ENCODE data around the gene DTX3.

DNA sequence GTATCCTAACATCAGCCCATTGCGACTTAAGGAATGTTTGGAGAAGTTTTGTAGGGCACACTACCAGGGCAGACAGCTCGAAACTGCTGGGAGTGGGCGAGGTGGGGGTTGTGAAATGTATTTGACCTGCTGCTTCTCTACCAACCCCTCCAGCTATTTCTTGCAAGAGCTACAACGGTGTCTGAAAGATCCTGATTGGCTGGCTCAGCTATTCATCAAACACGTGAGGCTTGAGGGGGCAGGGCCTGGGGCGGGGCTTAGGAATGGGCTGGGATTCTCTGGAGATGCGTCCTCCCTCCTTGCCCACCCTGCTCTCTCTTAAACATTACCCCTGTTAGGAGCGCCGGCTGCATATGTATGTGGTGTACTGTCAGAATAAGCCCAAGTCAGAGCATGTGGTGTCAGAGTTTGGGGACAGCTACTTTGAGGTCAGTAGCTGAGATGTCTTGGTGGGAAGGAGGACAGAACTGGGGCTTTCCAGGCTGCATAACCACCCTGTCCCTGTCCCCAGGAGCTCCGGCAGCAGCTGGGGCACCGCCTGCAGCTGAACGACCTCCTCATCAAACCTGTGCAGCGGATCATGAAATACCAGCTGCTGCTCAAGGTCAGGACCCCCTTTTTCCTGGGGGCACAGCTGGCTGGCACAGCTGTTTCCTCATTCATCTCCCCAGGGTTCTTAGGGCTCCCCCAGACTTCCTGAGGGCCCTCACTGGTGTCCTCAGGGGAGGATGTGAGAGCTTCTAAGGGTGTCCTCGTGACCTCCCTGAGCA is 9.7 kb downstream of the DTX3 start:
- TF ChIP-seq POLR2AphosphoS5 (IDR thresholded peaks at IDR 0.05) (no peak), POLR2A (IDR thresholded peaks at IDR 0.05) (no peak)
- TF ChIP-seq, protein P1, sequence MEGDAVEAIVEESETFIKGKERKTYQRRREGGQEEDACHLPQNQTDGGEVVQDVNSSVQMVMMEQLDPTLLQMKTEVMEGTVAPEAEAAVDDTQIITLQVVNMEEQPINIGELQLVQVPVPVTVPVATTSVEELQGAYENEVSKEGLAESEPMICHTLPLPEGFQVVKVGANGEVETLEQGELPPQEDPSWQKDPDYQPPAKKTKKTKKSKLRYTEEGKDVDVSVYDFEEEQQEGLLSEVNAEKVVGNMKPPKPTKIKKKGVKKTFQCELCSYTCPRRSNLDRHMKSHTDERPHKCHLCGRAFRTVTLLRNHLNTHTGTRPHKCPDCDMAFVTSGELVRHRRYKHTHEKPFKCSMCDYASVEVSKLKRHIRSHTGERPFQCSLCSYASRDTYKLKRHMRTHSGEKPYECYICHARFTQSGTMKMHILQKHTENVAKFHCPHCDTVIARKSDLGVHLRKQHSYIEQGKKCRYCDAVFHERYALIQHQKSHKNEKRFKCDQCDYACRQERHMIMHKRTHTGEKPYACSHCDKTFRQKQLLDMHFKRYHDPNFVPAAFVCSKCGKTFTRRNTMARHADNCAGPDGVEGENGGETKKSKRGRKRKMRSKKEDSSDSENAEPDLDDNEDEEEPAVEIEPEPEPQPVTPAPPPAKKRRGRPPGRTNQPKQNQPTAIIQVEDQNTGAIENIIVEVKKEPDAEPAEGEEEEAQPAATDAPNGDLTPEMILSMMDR (IDR thresholded peaks at IDR 0.05) = no peak

Measured in breast epithelium (tissue), 3 donors.